ENCODE data around the gene MEX3A.
A peak's percentile ranks its signal among the peaks of the same experiment; 100 is the strongest.

Gene MEX3A

GRCh38 chr1:156067262-156067661 is 15.0 kb downstream of the MEX3A start:
- Histone ChIP-seq H3K4me3 (ENCODE audit: low read length) (no peak overlapping the region), H3K36me3 (ENCODE audit: control insufficient read depth, insufficient read depth, low read length) (no peaks in the 10 kb centered on the region), H3K4me1 (ENCODE audit: control insufficient read depth, insufficient read depth, low read length) (no peaks in the 10 kb centered on the region), H3K27ac (ENCODE audit: low read depth, low read length) (no peak overlapping the region), H3K9ac (ENCODE audit: low read length) (no peak overlapping the region), H3K27me3 (ENCODE audit: control insufficient read depth, insufficient read depth, low read length) (no peaks in the 10 kb centered on the region)

- Histone ChIP-seq H3K4me1 (ENCODE audit: control insufficient read depth, insufficient read depth, low read length) (no peaks in the 10 kb centered on the region), H3K27ac (ENCODE audit: low read depth, low read length) (no peak overlapping the region), H3K36me3 (ENCODE audit: control insufficient read depth, insufficient read depth, low read length) (no peaks in the 10 kb centered on the region), H3K9ac (ENCODE audit: low read length) (no peak overlapping the region), H3K27me3 (ENCODE audit: control insufficient read depth, insufficient read depth, low read length) (no peaks in the 10 kb centered on the region), H3K4me3 (ENCODE audit: low read length) (no peak overlapping the region)
These were observed 16.4 kb downstream of the MEX3A start for GRCh38 chr1:156065871-156066270.

GRCh38 chr1:156065212-156065611 is 17.1 kb downstream of the MEX3A start:
- Histone ChIP-seq H3K27ac (ENCODE audit: low read depth, low read length) (no peak overlapping the region), H3K9ac (ENCODE audit: low read length) (no peak overlapping the region), H3K4me3 (ENCODE audit: low read length) (no peak overlapping the region), H3K36me3 (ENCODE audit: control insufficient read depth, insufficient read depth, low read length) (no peaks in the 10 kb centered on the region), H3K4me1 (ENCODE audit: control insufficient read depth, insufficient read depth, low read length) (no peaks in the 10 kb centered on the region), H3K27me3 (ENCODE audit: control insufficient read depth, insufficient read depth, low read length) (no peaks in the 10 kb centered on the region)

GRCh38 chr1:156064615-156065014 is 17.6 kb downstream of the MEX3A start:
- Histone ChIP-seq H3K9ac (ENCODE audit: low read length) (no peak overlapping the region), H3K27me3 (ENCODE audit: control insufficient read depth, insufficient read depth, low read length) (no peaks in the 10 kb centered on the region), H3K4me1 (ENCODE audit: control insufficient read depth, insufficient read depth, low read length) (no peaks in the 10 kb centered on the region), H3K27ac (ENCODE audit: low read depth, low read length) (no peak overlapping the region), H3K4me3 (ENCODE audit: low read length) (no peak overlapping the region), H3K36me3 (ENCODE audit: control insufficient read depth, insufficient read depth, low read length) (no peaks in the 10 kb centered on the region)

GRCh38 chr1:156063997-156064285 is 18.3 kb downstream of the MEX3A start:
- H3K27ac ChIP-seq (ENCODE audit: low read depth, low read length), result no peak overlapping the region
- no peaks in the 10 kb centered on the region for H3K27me3 ChIP-seq (ENCODE audit: control insufficient read depth, insufficient read depth, low read length)
- no peaks in the 10 kb centered on the region for H3K4me1 ChIP-seq (ENCODE audit: control insufficient read depth, insufficient read depth, low read length)
- H3K9ac ChIP-seq (ENCODE audit: low read length), result no peak overlapping the region
- H3K4me3 ChIP-seq (ENCODE audit: low read length), result no peak overlapping the region
- H3K36me3 ChIP-seq (ENCODE audit: control insufficient read depth, insufficient read depth, low read length), result no peaks in the 10 kb centered on the region

- Histone ChIP-seq H3K9ac (ENCODE audit: low read length) (no peak overlapping the region), H3K27me3 (ENCODE audit: control insufficient read depth, insufficient read depth, low read length) (no peaks in the 10 kb centered on the region), H3K4me3 (ENCODE audit: low read length) (peak overlapping the region; percentile 38), H3K36me3 (ENCODE audit: control insufficient read depth, insufficient read depth, low read length) (no peaks in the 10 kb centered on the region), H3K4me1 (ENCODE audit: control insufficient read depth, insufficient read depth, low read length) (no peaks in the 10 kb centered on the region), H3K27ac (ENCODE audit: low read depth, low read length) (no peak overlapping the region)
These were observed 20.1 kb downstream of the MEX3A start for GRCh38 chr1:156062189-156062588.

- no peak within 1 kb of the TSS for H3K9ac ChIP-seq (ENCODE audit: low read length)
- H3K27ac ChIP-seq (ENCODE audit: low read depth, low read length), result no peak within 1 kb of the TSS
These were observed 21.2 kb downstream of the MEX3A start, which contains the start of gene RAB25 for GRCh38 chr1:156060937-156061636. Gene RAB25, plus strand, starts transcription at chr1:156061160. Its CDS starts 241 bp downstream, at chr1:156061401.

GRCh38 chr1:156056326-156056849 is 25.9 kb downstream of the MEX3A start:
- Histone ChIP-seq H3K27ac (ENCODE audit: low read depth, low read length) (no peak overlapping the region), H3K27me3 (ENCODE audit: control insufficient read depth, insufficient read depth, low read length) (no peaks in the 10 kb centered on the region), H3K9ac (ENCODE audit: low read length) (no peak overlapping the region), H3K36me3 (ENCODE audit: control insufficient read depth, insufficient read depth, low read length) (no peaks in the 10 kb centered on the region), H3K4me1 (ENCODE audit: control insufficient read depth, insufficient read depth, low read length) (peaks cover 2% of the 10 kb centered on the region), H3K4me3 (ENCODE audit: low read length) (no peak overlapping the region)

More at GRCh38 chr1:156060937-156061636, 21.2 kb downstream of the MEX3A start, which contains the start of gene RAB25:
- H3K27me3 ChIP-seq (ENCODE audit: control insufficient read depth, insufficient read depth, low read length), result no peaks in the 10 kb centered on the region
- no peaks in the 10 kb centered on the region for H3K4me1 ChIP-seq (ENCODE audit: control insufficient read depth, insufficient read depth, low read length)
- H3K36me3 ChIP-seq (ENCODE audit: control insufficient read depth, insufficient read depth, low read length), result no peaks in the 10 kb centered on the region
- peak within 1 kb of the TSS; percentile 46 for H3K4me3 ChIP-seq (ENCODE audit: low read length)

- H3K27me3 ChIP-seq (ENCODE audit: control insufficient read depth, insufficient read depth, low read length), result no peaks in the 10 kb centered on the region
- H3K4me1 ChIP-seq (ENCODE audit: control insufficient read depth, insufficient read depth, low read length), result peaks cover 2% of the 10 kb centered on the region
- H3K36me3 ChIP-seq (ENCODE audit: control insufficient read depth, insufficient read depth, low read length), result no peaks in the 10 kb centered on the region
- peak overlapping the region; percentile 93 for H3K4me3 ChIP-seq (ENCODE audit: low read length)
- H3K9ac ChIP-seq (ENCODE audit: low read length), result peak overlapping the region; percentile 54
- H3K27ac ChIP-seq (ENCODE audit: low read depth, low read length), result no peak overlapping the region
These were observed 26.8 kb downstream of the MEX3A start for GRCh38 chr1:156055281-156056048.

GRCh38 chr1:156054500-156055280 is 27.6 kb downstream of the MEX3A start, which contains the start of gene LAMTOR2:
Gene LAMTOR2, plus strand, starts transcription at chr1:156054782. Its CDS starts 108 bp downstream, at chr1:156054890.
- H3K4me3 ChIP-seq (ENCODE audit: low read length), result peak within 1 kb of the TSS; percentile 93
- no peaks in the 10 kb centered on the region for H3K27me3 ChIP-seq (ENCODE audit: control insufficient read depth, insufficient read depth, low read length)
- H3K36me3 ChIP-seq (ENCODE audit: control insufficient read depth, insufficient read depth, low read length), result no peaks in the 10 kb centered on the region
- peak within 1 kb of the TSS; percentile 54 for H3K9ac ChIP-seq (ENCODE audit: low read length)
- peak within 1 kb of the TSS; percentile 77 for H3K27ac ChIP-seq (ENCODE audit: low read depth, low read length)
- peaks cover 2% of the 10 kb centered on the region for H3K4me1 ChIP-seq (ENCODE audit: control insufficient read depth, insufficient read depth, low read length)

GRCh38 chr1:156053768-156054499 is 28.3 kb downstream of the MEX3A start, which contains the start of gene UBQLN4:
Gene UBQLN4, minus strand, starts transcription at chr1:156053798. Its CDS starts 97 bp downstream, at chr1:156053701.
- Histone ChIP-seq H3K27me3 (ENCODE audit: control insufficient read depth, insufficient read depth, low read length) (no peaks in the 10 kb centered on the region), H3K36me3 (ENCODE audit: control insufficient read depth, insufficient read depth, low read length) (no peaks in the 10 kb centered on the region), H3K4me3 (ENCODE audit: low read length) (peak within 1 kb of the TSS; percentile 93), H3K9ac (ENCODE audit: low read length) (peak within 1 kb of the TSS; percentile 29), H3K4me1 (ENCODE audit: control insufficient read depth, insufficient read depth, low read length) (peaks cover 2% of the 10 kb centered on the region), H3K27ac (ENCODE audit: low read depth, low read length) (peak within 1 kb of the TSS; percentile 77)
